WTC11 (cell line): ENCODE results near the gene DSE. TPM values are rescaled to one million over a fixed set of nuclear protein-coding genes. Genes with fewer than 3 reads are reported as not detected.

Experiments used
- ATAC-seq: fragments of 200-7000 bp; cut with Tn5 transposase; 2 replicates; pipeline ENCODE4 v1.10.0; 2021; ENCODE audit warnings: mild to moderate bottlenecking, moderate library complexity
- CTCF ChIA-PET: fragments of 300-600 bp; sonication (Branson Sonifier 250); formaldehyde crosslinking; loops from one replicate; lab custom pipeline; 2021; ENCODE audit warnings: antibody characterized with exemption; lab: Charles Lee
- POLR2A ChIA-PET: fragments of 350-600 bp; sonication (Branson Sonifier 250); formaldehyde crosslinking; loops from one replicate; lab custom pipeline; 2021; ENCODE audit warnings: antibody characterized with exemption; lab: Charles Lee
- DNase-seq: peaks from one replicate; pipeline ENCODE4 v3.0.0; 2021; ENCODE audit warnings: low spot score
- H3K27ac Mint-ChIP-seq: 2 replicates; pipeline ENCODE4 v1.8.0; 2021; ENCODE audit warnings: mixed read lengths
- H3K27me3 Mint-ChIP-seq: 2 replicates; pipeline ENCODE4 v1.8.0; 2021; ENCODE audit warnings: low read depth, mild to moderate bottlenecking, moderate library complexity, mixed read lengths
- H3K36me3 Mint-ChIP-seq: 2 replicates; pipeline ENCODE4 v1.8.0; 2021; ENCODE audit warnings: mixed read lengths
- H3K4me1 Mint-ChIP-seq: 2 replicates; pipeline ENCODE4 v1.8.0; 2022; ENCODE audit warnings: mixed read lengths
- H3K4me3 Mint-ChIP-seq: 2 replicates; pipeline ENCODE4 v1.8.0; 2021; ENCODE audit warnings: mild to moderate bottlenecking, moderate library complexity, mixed read lengths
- H3K9me3 Mint-ChIP-seq: 2 replicates; pipeline ENCODE4 v1.8.0; 2021; ENCODE audit warnings: mixed read lengths
- FOXP1 ChIP-seq: sonication (generic); formaldehyde crosslinking; IDR thresholded peaks from 2 replicates; pipeline ENCODE4 v1.8.0; 2022; ENCODE audit warnings: missing genetic modification reagents, mild to moderate bottlenecking, moderate library complexity, borderline replicate concordance
- FOXP4 ChIP-seq: sonication (generic); formaldehyde crosslinking; IDR thresholded peaks from 2 replicates; pipeline ENCODE4 v1.8.0; 2022; ENCODE audit warnings: mild to moderate bottlenecking, missing genetic modification reagents
- HMGXB4 ChIP-seq: sonication (generic); formaldehyde crosslinking; IDR thresholded peaks from 2 replicates; pipeline ENCODE4 v1.8.1; 2023; ENCODE audit warnings: mild to moderate bottlenecking, moderate library complexity, missing genetic modification reagents
- JUN ChIP-seq: sonication (generic); formaldehyde crosslinking; IDR thresholded peaks from 2 replicates; pipeline ENCODE4 v1.8.0; 2023; ENCODE audit warnings: mild to moderate bottlenecking, missing genetic modification reagents
- NFYB ChIP-seq: sonication (generic); formaldehyde crosslinking; conservative IDR thresholded peaks from 2 replicates; pipeline ENCODE4 v1.8.0; 2022; ENCODE audit warnings: low read depth, missing genetic modification reagents
- NR2C2 ChIP-seq: sonication (generic); formaldehyde crosslinking; IDR thresholded peaks from 2 replicates; pipeline ENCODE4 v1.8.0; 2022; ENCODE audit warnings: mild to moderate bottlenecking, missing genetic modification reagents
- PREB ChIP-seq: sonication (generic); formaldehyde crosslinking; IDR thresholded peaks from 2 replicates; pipeline ENCODE4 v1.8.1; 2022; ENCODE audit warnings: mild to moderate bottlenecking, missing genetic modification reagents, moderate library complexity, borderline replicate concordance
- SMAD3 ChIP-seq: sonication (generic); formaldehyde crosslinking; IDR thresholded peaks from 2 replicates; pipeline ENCODE4 v1.8.0; 2022; ENCODE audit warnings: missing genetic modification reagents, mild to moderate bottlenecking, borderline replicate concordance
- TEAD4 ChIP-seq: sonication (generic); formaldehyde crosslinking; IDR thresholded peaks from 2 replicates; pipeline ENCODE4 v1.8.0; 2022; ENCODE audit warnings: mild to moderate bottlenecking, missing genetic modification reagents
- USF1 ChIP-seq: sonication (generic); formaldehyde crosslinking; IDR thresholded peaks from 2 replicates; pipeline ENCODE4 v1.8.0; 2022; ENCODE audit warnings: mild to moderate bottlenecking, missing genetic modification reagents
- ZNF232 ChIP-seq: sonication (generic); formaldehyde crosslinking; IDR thresholded peaks from 2 replicates; pipeline ENCODE4 v1.8.0; 2022; ENCODE audit warnings: mild to moderate bottlenecking, missing genetic modification reagents
- ZNF263 ChIP-seq: sonication (generic); formaldehyde crosslinking; IDR thresholded peaks from 2 replicates; pipeline ENCODE4 v1.8.1; 2022; ENCODE audit warnings: low read depth, mild to moderate bottlenecking, moderate library complexity, missing genetic modification reagents
- total RNA-seq: library from RNA; stranded (reverse); gene quantifications from 3 replicates; pipeline ENCODE4 v1.2.3, GENCODE V29; 2021
- TF ChIP-seq, protein P1 (sequence below): sonication (generic); formaldehyde crosslinking; IDR thresholded peaks from 2 replicates; pipeline ENCODE4 v1.8.0; 2022; ENCODE audit warnings: mild to moderate bottlenecking, missing genetic modification reagents
- TF ChIP-seq, protein P2 (sequence below): sonication (generic); formaldehyde crosslinking; IDR thresholded peaks from 2 replicates; pipeline ENCODE4 v1.8.1; 2022; ENCODE audit warnings: missing genetic modification reagents, borderline replicate concordance
- TF ChIP-seq, protein P3 (sequence below): sonication (generic); formaldehyde crosslinking; conservative IDR thresholded peaks from 2 replicates; pipeline ENCODE4 v1.8.1; 2023; ENCODE audit warnings: mild to moderate bottlenecking, low read depth, missing genetic modification reagents, moderate library complexity

Gene DSE
- total RNA-seq, 1 experiment from 2014 or later: 78.3 TPM

- TF ChIP-seq, protein P1, sequence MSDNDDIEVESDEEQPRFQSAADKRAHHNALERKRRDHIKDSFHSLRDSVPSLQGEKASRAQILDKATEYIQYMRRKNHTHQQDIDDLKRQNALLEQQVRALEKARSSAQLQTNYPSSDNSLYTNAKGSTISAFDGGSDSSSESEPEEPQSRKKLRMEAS (CRISPR knock-in tag): no peak
- TF ChIP-seq, protein P2, sequence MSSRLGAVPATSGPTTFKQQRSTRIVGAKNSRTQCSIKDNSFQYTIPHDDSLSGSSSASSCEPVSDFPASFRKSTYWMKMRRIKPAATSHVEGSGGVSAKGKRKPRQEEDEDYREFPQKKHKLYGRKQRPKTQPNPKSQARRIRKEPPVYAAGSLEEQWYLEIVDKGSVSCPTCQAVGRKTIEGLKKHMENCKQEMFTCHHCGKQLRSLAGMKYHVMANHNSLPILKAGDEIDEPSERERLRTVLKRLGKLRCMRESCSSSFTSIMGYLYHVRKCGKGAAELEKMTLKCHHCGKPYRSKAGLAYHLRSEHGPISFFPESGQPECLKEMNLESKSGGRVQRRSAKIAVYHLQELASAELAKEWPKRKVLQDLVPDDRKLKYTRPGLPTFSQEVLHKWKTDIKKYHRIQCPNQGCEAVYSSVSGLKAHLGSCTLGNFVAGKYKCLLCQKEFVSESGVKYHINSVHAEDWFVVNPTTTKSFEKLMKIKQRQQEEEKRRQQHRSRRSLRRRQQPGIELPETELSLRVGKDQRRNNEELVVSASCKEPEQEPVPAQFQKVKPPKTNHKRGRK (CRISPR knock-in tag): no peak
- TF ChIP-seq JUN (no peak), NR2C2 (CRISPR knock-in tag) (no peak), ZNF263 (CRISPR knock-in tag) (no peak), TEAD4 (CRISPR knock-in tag) (no peak)
- TF ChIP-seq, protein P3, sequence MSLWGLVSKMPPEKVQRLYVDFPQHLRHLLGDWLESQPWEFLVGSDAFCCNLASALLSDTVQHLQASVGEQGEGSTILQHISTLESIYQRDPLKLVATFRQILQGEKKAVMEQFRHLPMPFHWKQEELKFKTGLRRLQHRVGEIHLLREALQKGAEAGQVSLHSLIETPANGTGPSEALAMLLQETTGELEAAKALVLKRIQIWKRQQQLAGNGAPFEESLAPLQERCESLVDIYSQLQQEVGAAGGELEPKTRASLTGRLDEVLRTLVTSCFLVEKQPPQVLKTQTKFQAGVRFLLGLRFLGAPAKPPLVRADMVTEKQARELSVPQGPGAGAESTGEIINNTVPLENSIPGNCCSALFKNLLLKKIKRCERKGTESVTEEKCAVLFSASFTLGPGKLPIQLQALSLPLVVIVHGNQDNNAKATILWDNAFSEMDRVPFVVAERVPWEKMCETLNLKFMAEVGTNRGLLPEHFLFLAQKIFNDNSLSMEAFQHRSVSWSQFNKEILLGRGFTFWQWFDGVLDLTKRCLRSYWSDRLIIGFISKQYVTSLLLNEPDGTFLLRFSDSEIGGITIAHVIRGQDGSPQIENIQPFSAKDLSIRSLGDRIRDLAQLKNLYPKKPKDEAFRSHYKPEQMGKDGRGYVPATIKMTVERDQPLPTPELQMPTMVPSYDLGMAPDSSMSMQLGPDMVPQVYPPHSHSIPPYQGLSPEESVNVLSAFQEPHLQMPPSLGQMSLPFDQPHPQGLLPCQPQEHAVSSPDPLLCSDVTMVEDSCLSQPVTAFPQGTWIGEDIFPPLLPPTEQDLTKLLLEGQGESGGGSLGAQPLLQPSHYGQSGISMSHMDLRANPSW (CRISPR knock-in tag): no peak
Measured at GRCh38 chr6:116439522-116440051, 68.8 kb downstream of the DSE start (continued).

- peaks cover 44% of the 10 kb centered on the region for H3K4me1 Mint-ChIP-seq
- no peak overlapping the region for H3K4me3 Mint-ChIP-seq
- H3K36me3 Mint-ChIP-seq: no peaks in the 10 kb centered on the region
- CTCF ChIA-PET: interaction anchor here (1.6 kb wide), 1 partner anchor 174 kb away, joined by 3 read pairs; no protein-coding TSS in a partner anchor
- ATAC-seq (no peak), DNase-seq (no peak)
- no peaks in the 10 kb centered on the region; the same call in 1 of the 2 replicates for H3K27me3 Mint-ChIP-seq
- POLR2A ChIA-PET: no interaction called here
- no peaks in the 10 kb centered on the region for H3K9me3 Mint-ChIP-seq
- no peak for TF ChIP-seq ZNF263 (CRISPR knock-in tag)
- H3K27ac Mint-ChIP-seq: no peak overlapping the region
Measured at GRCh38 chr6:116443105-116443504, 72.4 kb downstream of the DSE start.

GRCh38 chr6:116444092-116444491 is 73.3 kb downstream of the DSE start:
- no peak for TF ChIP-seq ZNF232 (CRISPR knock-in tag)
- no peak for TF ChIP-seq NFYB (CRISPR knock-in tag)
- no peak for TF ChIP-seq PREB (CRISPR knock-in tag)
- TF ChIP-seq, all 79 proteins: peak for 0
- Mint-ChIP-seq H3K36me3 (no peaks in the 10 kb centered on the region), H3K9me3 (no peaks in the 10 kb centered on the region), H3K27me3 (no peaks in the 10 kb centered on the region; the same call in 1 of the 2 replicates), H3K4me3 (no peak overlapping the region), H3K27ac (no peak overlapping the region), H3K4me1 (peaks cover 37% of the 10 kb centered on the region)
- POLR2A ChIA-PET: no interaction called here
- peak; percentile 62 for ATAC-seq
- DNase-seq: no peak
- CTCF ChIA-PET: interaction anchor here (0.6 to 3.3 kb wide), 8 partner anchors 12 to 175 kb away, joined by 3 to 21 read pairs (median 4); partner anchors contain the start of gene CALHM5

DNA sequence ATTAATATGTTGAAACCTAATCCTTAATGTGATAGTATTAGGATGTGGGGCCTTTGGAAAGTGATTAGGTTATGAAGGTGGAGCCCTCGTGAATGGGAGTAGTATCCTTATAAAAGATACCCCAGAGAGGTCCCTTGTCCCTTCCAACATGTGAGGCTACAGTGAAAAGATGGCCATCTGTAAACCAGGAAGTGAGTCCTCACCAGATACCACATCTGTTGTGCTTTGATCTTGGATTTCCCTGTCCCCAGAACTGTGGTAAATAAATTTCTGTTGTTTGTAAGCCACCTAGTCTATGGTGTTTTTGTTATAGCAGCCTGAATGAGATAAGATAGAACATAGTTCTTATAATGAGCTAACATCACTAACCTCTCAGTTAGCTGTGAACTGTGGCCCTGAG is 73.8 kb downstream of the DSE start:
- Mint-ChIP-seq H3K27me3 (no peaks in the 10 kb centered on the region; the same call in 1 of the 2 replicates), H3K4me3 (no peak overlapping the region), H3K9me3 (no peaks in the 10 kb centered on the region), H3K27ac (no peak overlapping the region), H3K4me1 (peaks cover 34% of the 10 kb centered on the region), H3K36me3 (no peaks in the 10 kb centered on the region)
- ChIA-PET CTCF (interaction anchor here (0.6 to 3.3 kb wide), 10 partner anchors 13 to 157 kb away, joined by 3 to 21 read pairs (median 4); partner anchors contain the start of gene CALHM5), POLR2A (no interaction called here)
- DNase-seq (no peak), ATAC-seq (no peak)
- TF ChIP-seq FOXP1 (CRISPR knock-in tag): no peak
- no peak for TF ChIP-seq SMAD3 (CRISPR knock-in tag)
- TF ChIP-seq FOXP4 (CRISPR knock-in tag): no peak
- TF ChIP-seq ZNF263 (CRISPR knock-in tag): no peak
- TF ChIP-seq HMGXB4 (CRISPR knock-in tag): no peak
- TF ChIP-seq USF1 (CRISPR knock-in tag): no peak
